Measurements from ENCODE around the gene DHRS2. TPM values are rescaled to one million over a fixed set of nuclear protein-coding genes. Genes with fewer than 3 reads are reported as not detected.
A peak's percentile ranks its signal among the peaks of the same experiment; 100 is the strongest.

DHRS2 gene
- polyA plus RNA-seq (0.14 to 0.26 TPM (median 0.20 TPM) in 3 replicates), polyA minus RNA-seq (0.36 to 0.45 TPM in 2 of 3 replicates, not detected in the other)
- 0.25 TPM for polyA plus RNA-seq (2011; ENCODE audit: low read depth)
- 0.17 and 0.19 TPM in 2 replicates for polyA plus RNA-seq (2011; cell fraction: cytosol; rRNA removed)
- polyA plus RNA-seq (2011; cell fraction: nucleus; rRNA removed) = 0.17 and 0.20 TPM in 2 replicates
- 0.16 and 0.37 TPM in 2 replicates for polyA plus RNA-seq (2012; ENCODE audit: low replicate concordance)
- polyA minus RNA-seq (2011; cell fraction: cytosol; rRNA and poly(A)+ RNA removed) = not detected
- polyA minus RNA-seq (2011; cell fraction: nucleus; rRNA and poly(A)+ RNA removed) = not detected in 2 replicates

- H3K27ac ChIP-seq (ENCODE audit: control insufficient read depth, insufficient read depth, low read length) = no peak within 1 kb of the TSS
- H3K9me3 ChIP-seq (ENCODE audit: control insufficient read depth, low read depth, low read length) = no peaks in the 10 kb centered on the region
- no peaks in the 10 kb centered on the region for H3K9me1 ChIP-seq (ENCODE audit: control insufficient read depth, extremely low read depth, insufficient read depth, low read length)
- DNase-seq (ENCODE audit: low read depth, low spot score) (no peak), FAIRE-seq (no peak)
- no peak within 1 kb of the TSS for H3K9ac ChIP-seq (ENCODE audit: control insufficient read depth, extremely low read depth, insufficient read depth, low read length)
- dilution Hi-C loops (cut with MboI; ENCODE audit: extremely low pct_ligation_motif_present, low sequenced_read_pairs) = no loop called here
- no peak within 1 kb of the TSS for H3K4me2 ChIP-seq (ENCODE audit: control insufficient read depth, extremely low read depth, insufficient read depth, low read depth, low read length)
- no peak within 1 kb of the TSS for H2AFZ ChIP-seq (ENCODE audit: control insufficient read depth, low read length)
- no peaks in the 10 kb centered on the region for H3K79me2 ChIP-seq (ENCODE audit: control insufficient read depth, insufficient read depth, low read length)
- H4K20me1 ChIP-seq (ENCODE audit: control insufficient read depth, extremely low read depth, insufficient read depth, low read length) = no peaks in the 10 kb centered on the region
- TF ChIP-seq EZH2 (IDR thresholded peaks at IDR 0.05; ENCODE audit: low read length) = no peak
- TF ChIP-seq CTCF (optimal IDR thresholded peaks at IDR 0.05 in 1 of 3, IDR thresholded peaks at IDR 0.05 in 1 of 3, conservative IDR thresholded peaks at IDR 0.05 in 1 of 3; ENCODE audit: extremely low read depth in 1 of 3, insufficient read depth in 2 of 3, low read length in 3 of 3) = no peak
- no peak within 1 kb of the TSS for H3K4me3 ChIP-seq (ENCODE audit: control insufficient read depth in 2 of 3, extremely low read depth in 1 of 3, insufficient read depth in 2 of 3, low read depth in 1 of 3, low read length in 3 of 3)
- H3K36me3 ChIP-seq (ENCODE audit: control insufficient read depth in 2 of 2, extremely low read depth in 1 of 2, insufficient read depth in 2 of 2, low read length in 2 of 2) = no peaks in the 10 kb centered on the region
- no peaks in the 10 kb centered on the region for H3K27me3 ChIP-seq (ENCODE audit: control insufficient read depth, extremely low read depth, insufficient read depth, low read length)
- H3K4me1 ChIP-seq (ENCODE audit: control insufficient read depth, extremely low read depth, insufficient read depth, low read length) = peaks cover 2% of the 10 kb centered on the region
Measured at GRCh38 chr14:23636317-23637211, at the start of gene DHRS2. TSS of gene DHRS2 (plus strand) at chr14:23636364. CDS start at chr14:23638865, 2,501 bp downstream.

- dilution Hi-C loops (cut with MboI; ENCODE audit: extremely low pct_ligation_motif_present, low sequenced_read_pairs) = no loop called here
- no peaks in the 10 kb centered on the region for H3K9me1 ChIP-seq (ENCODE audit: control insufficient read depth, extremely low read depth, insufficient read depth, low read length)
- FAIRE-seq = peak; percentile 26
- no peak overlapping the region for H2AFZ ChIP-seq (ENCODE audit: control insufficient read depth, low read length)
- no peaks in the 10 kb centered on the region for H3K36me3 ChIP-seq (ENCODE audit: control insufficient read depth in 2 of 2, extremely low read depth in 1 of 2, insufficient read depth in 2 of 2, low read length in 2 of 2)
- H3K9me3 ChIP-seq (ENCODE audit: control insufficient read depth, low read depth, low read length) = no peaks in the 10 kb centered on the region
- TF ChIP-seq CTCF (optimal IDR thresholded peaks at IDR 0.05 in 1 of 3, IDR thresholded peaks at IDR 0.05 in 1 of 3, conservative IDR thresholded peaks at IDR 0.05 in 1 of 3; ENCODE audit: extremely low read depth in 1 of 3, insufficient read depth in 2 of 3, low read length in 3 of 3) (peak; percentile 82 to 86 (median 84)), EZH2 (IDR thresholded peaks at IDR 0.05; ENCODE audit: low read length) (no peak)
- H3K9ac ChIP-seq (ENCODE audit: control insufficient read depth, extremely low read depth, insufficient read depth, low read length) = no peak overlapping the region
- no peaks in the 10 kb centered on the region for H3K27me3 ChIP-seq (ENCODE audit: control insufficient read depth, extremely low read depth, insufficient read depth, low read length)
- no peak overlapping the region for H3K4me3 ChIP-seq (ENCODE audit: control insufficient read depth in 2 of 3, extremely low read depth in 1 of 3, insufficient read depth in 2 of 3, low read depth in 1 of 3, low read length in 3 of 3)
- H3K4me1 ChIP-seq (ENCODE audit: control insufficient read depth, extremely low read depth, insufficient read depth, low read length) = no peaks in the 10 kb centered on the region
- no peaks in the 10 kb centered on the region for H3K79me2 ChIP-seq (ENCODE audit: control insufficient read depth, insufficient read depth, low read length)
- DNase-seq (ENCODE audit: low read depth, low spot score) = peak; percentile 23
- no peak overlapping the region for H3K4me2 ChIP-seq (ENCODE audit: control insufficient read depth, extremely low read depth, insufficient read depth, low read depth, low read length)
- no peak overlapping the region for H3K27ac ChIP-seq (ENCODE audit: control insufficient read depth, insufficient read depth, low read length)
- no peaks in the 10 kb centered on the region for H4K20me1 ChIP-seq (ENCODE audit: control insufficient read depth, extremely low read depth, insufficient read depth, low read length)
Measured at GRCh38 chr14:23588884-23589598, 47.1 kb upstream of the DHRS2 start.

Data from keratinocyte (primary cell).